Measurements from ENCODE around the gene SMARCB1. TPM values are rescaled to one million over a fixed set of nuclear protein-coding genes. Genes with fewer than 3 reads are reported as not detected.
A peak's percentile ranks its signal among the peaks of the same experiment; 100 is the strongest.

Gene SMARCB1
- polyA plus RNA-seq, 1 donor (not counting 4 experiments of a cell fraction or from before 2014, with no cell fraction given): 95.2 TPM

DNA sequence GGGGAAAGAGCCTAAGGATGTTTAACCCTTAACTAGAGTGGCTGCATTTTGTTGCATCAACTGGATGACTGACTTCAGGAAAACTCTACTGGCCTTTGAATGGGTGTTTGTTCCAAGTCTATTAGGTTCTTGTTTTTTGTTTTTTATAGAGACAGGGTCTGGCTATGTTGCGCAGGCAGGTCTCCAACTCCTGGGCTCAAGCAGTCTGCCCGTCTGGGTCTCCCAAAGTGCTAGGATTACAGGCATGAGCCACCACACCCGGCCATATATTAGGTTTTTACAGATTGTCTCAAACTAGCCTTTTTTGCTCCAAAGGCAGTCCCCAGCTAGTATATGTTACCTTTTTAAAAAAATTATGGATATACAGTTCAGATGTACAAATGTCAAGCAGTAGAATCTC, 1.1 kb downstream of the SMARCB1 start:
- H3K9me1 ChIP-seq (ENCODE audit: control insufficient read depth, extremely low read depth, insufficient read depth, low read length): no peaks in the 10 kb centered on the region
- peaks cover 13% of the 10 kb centered on the region for H4K20me1 ChIP-seq (ENCODE audit: control insufficient read depth, extremely low read depth, insufficient read depth, low read length)
- no peaks in the 10 kb centered on the region for H3K9me3 ChIP-seq (ENCODE audit: control insufficient read depth, low read depth, low read length)
- dilution Hi-C loops (cut with MboI; ENCODE audit: extremely low pct_ligation_motif_present, low sequenced_read_pairs): no loop called here
- peak overlapping the region; percentile 96 for H3K4me2 ChIP-seq (ENCODE audit: control insufficient read depth, extremely low read depth, insufficient read depth, low read depth, low read length)
- no peak for TF ChIP-seq CTCF (optimal IDR thresholded peaks at IDR 0.05 in 1 of 3, IDR thresholded peaks at IDR 0.05 in 1 of 3, conservative IDR thresholded peaks at IDR 0.05 in 1 of 3; ENCODE audit: extremely low read depth in 1 of 3, insufficient read depth in 2 of 3, low read length in 3 of 3)
- TF ChIP-seq EZH2 (IDR thresholded peaks at IDR 0.05; ENCODE audit: low read length): no peak
- H3K27ac ChIP-seq (ENCODE audit: control insufficient read depth, insufficient read depth, low read length): peak overlapping the region; percentile 42
- H3K27me3 ChIP-seq (ENCODE audit: control insufficient read depth, extremely low read depth, insufficient read depth, low read length): no peaks in the 10 kb centered on the region
- H3K9ac ChIP-seq (ENCODE audit: control insufficient read depth, extremely low read depth, insufficient read depth, low read length): peak overlapping the region; percentile 96
- peaks cover 7 to 8% of the 10 kb centered on the region in 2 experiments for H3K36me3 ChIP-seq (ENCODE audit: control insufficient read depth in 2 of 2, extremely low read depth in 1 of 2, insufficient read depth in 2 of 2, low read length in 2 of 2)
- peaks cover 12% of the 10 kb centered on the region for H3K4me1 ChIP-seq (ENCODE audit: control insufficient read depth, extremely low read depth, insufficient read depth, low read length)
- H3K79me2 ChIP-seq (ENCODE audit: control insufficient read depth, insufficient read depth, low read length): peaks cover 51% of the 10 kb centered on the region
- no peak overlapping the region for H2AFZ ChIP-seq (ENCODE audit: control insufficient read depth, low read length)
- peak overlapping the region; percentile 67 to 95 (median 95) for H3K4me3 ChIP-seq (ENCODE audit: control insufficient read depth in 2 of 3, extremely low read depth in 1 of 3, insufficient read depth in 2 of 3, low read depth in 1 of 3, low read length in 3 of 3)
- FAIRE-seq (no peak), DNase-seq (ENCODE audit: low read depth, low spot score) (no peak)

DNA sequence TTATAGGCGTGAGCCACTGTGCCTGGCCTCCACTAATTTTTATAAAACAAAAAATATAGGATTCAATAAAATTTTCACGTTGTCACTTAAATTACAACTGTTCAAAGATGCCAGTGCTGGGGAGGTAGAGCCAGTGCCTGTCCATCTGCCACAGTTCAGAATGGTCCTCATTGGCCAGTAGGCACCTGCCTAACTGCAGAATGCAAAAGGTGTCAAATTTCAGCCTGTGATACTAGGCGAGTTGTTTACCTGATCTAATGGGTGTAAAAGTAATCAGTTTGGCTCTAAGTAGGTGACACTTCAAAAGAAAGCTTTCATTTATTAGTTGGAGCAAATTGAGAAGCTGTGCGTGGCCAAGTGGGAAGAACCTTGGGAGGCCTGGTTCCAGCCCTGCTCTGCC, 2.4 kb downstream of the SMARCB1 start:
- DNase-seq (ENCODE audit: low read depth, low spot score): no peak
- Histone ChIP-seq H3K36me3 (ENCODE audit: control insufficient read depth in 2 of 2, extremely low read depth in 1 of 2, insufficient read depth in 2 of 2, low read length in 2 of 2) (peaks cover 12 to 13% of the 10 kb centered on the region in 2 experiments), H3K4me1 (ENCODE audit: control insufficient read depth, extremely low read depth, insufficient read depth, low read length) (peaks cover 12% of the 10 kb centered on the region), H3K27me3 (ENCODE audit: control insufficient read depth, extremely low read depth, insufficient read depth, low read length) (no peaks in the 10 kb centered on the region), H3K79me2 (ENCODE audit: control insufficient read depth, insufficient read depth, low read length) (peaks cover 51% of the 10 kb centered on the region), H3K9me1 (ENCODE audit: control insufficient read depth, extremely low read depth, insufficient read depth, low read length) (no peaks in the 10 kb centered on the region), H3K4me3 (ENCODE audit: control insufficient read depth in 2 of 3, extremely low read depth in 1 of 3, insufficient read depth in 2 of 3, low read depth in 1 of 3, low read length in 3 of 3) (no peak overlapping the region), H4K20me1 (ENCODE audit: control insufficient read depth, extremely low read depth, insufficient read depth, low read length) (peaks cover 13% of the 10 kb centered on the region), H2AFZ (ENCODE audit: control insufficient read depth, low read length) (no peak overlapping the region), H3K4me2 (ENCODE audit: control insufficient read depth, extremely low read depth, insufficient read depth, low read depth, low read length) (no peak overlapping the region), H3K27ac (ENCODE audit: control insufficient read depth, insufficient read depth, low read length) (no peak overlapping the region), H3K9me3 (ENCODE audit: control insufficient read depth, low read depth, low read length) (no peaks in the 10 kb centered on the region), H3K9ac (ENCODE audit: control insufficient read depth, extremely low read depth, insufficient read depth, low read length) (no peak overlapping the region)
- dilution Hi-C loops (cut with MboI; ENCODE audit: extremely low pct_ligation_motif_present, low sequenced_read_pairs): no loop called here
- FAIRE-seq: no peak
- TF ChIP-seq CTCF (optimal IDR thresholded peaks at IDR 0.05 in 1 of 3, IDR thresholded peaks at IDR 0.05 in 1 of 3, conservative IDR thresholded peaks at IDR 0.05 in 1 of 3; ENCODE audit: extremely low read depth in 1 of 3, insufficient read depth in 2 of 3, low read length in 3 of 3) (no peak), EZH2 (IDR thresholded peaks at IDR 0.05; ENCODE audit: low read length) (no peak)

All from keratinocyte (primary cell).